Measurements from ENCODE around the gene TSPAN12. TPM values are rescaled to one million over a fixed set of nuclear protein-coding genes. Genes with fewer than 3 reads are reported as not detected.
"Not testable (repeated sequence)": the region's sequence is repeated elsewhere in the genome, so short reads cannot be mapped to it uniquely, and the experiment has no call there.

TSPAN12 gene, protein sequence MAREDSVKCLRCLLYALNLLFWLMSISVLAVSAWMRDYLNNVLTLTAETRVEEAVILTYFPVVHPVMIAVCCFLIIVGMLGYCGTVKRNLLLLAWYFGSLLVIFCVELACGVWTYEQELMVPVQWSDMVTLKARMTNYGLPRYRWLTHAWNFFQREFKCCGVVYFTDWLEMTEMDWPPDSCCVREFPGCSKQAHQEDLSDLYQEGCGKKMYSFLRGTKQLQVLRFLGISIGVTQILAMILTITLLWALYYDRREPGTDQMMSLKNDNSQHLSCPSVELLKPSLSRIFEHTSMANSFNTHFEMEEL
- 0.39 TPM in 1 of 2 replicates, not detected in the other for total RNA-seq

DNA sequence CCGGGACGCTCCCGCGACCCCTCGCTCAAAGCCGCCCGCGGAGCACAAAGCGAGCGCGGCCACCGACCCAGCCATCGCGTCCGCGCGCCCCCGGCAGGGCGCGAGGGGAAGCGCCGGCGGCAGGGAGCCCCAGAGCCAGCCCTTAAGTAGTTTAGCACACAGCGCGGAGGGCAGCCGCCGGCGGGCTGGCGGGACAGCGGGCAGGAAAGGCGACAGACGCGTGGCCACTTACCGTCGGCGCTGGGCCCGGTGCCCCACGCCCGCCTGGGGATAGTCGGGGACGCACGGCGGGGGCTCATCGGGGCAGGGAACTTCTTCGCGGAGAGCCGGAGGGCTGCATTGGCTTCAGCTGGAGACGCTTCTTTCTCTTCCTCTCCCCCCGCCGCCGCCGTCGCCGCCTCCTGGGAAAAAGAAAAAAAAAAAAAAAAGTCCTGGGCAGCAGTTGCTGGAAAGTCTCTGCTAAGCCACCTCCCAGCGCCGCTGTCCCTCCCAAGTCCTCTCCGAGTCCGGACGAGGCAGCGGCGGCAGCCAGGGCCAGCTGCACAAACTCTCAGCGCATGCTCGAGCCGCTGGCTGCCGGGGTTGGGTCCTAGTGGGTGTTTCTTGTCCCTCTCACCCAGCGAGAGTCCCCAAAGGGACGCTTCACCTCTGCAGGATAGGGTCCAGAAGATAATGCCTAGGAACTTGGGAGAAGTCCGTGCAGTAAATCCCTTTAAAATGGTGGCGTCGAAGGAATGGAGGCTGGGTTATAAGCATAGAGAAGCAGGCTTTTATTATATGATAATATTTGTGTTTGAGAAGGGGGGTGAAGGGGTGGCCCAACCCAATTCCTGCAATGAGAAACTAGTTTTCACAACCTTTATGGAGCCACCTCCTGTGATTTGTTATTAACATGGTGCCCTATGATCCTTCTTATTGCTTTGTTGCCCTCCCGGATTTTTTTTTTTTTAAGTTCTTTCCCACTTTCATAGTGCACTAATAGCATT is at the start of gene TSPAN12:
TSPAN12 (minus strand) TSS at position 557 of the 986 bp plus-strand sequence. CDS start 1,381 bp downstream, outside the sequence.
- intact Hi-C loops (cut with micrococcal nuclease) = loop anchor here (1.0 to 2.0 kb wide), 3 partner anchors 51 to 93 kb away; no protein-coding TSS in a partner anchor

DNA sequence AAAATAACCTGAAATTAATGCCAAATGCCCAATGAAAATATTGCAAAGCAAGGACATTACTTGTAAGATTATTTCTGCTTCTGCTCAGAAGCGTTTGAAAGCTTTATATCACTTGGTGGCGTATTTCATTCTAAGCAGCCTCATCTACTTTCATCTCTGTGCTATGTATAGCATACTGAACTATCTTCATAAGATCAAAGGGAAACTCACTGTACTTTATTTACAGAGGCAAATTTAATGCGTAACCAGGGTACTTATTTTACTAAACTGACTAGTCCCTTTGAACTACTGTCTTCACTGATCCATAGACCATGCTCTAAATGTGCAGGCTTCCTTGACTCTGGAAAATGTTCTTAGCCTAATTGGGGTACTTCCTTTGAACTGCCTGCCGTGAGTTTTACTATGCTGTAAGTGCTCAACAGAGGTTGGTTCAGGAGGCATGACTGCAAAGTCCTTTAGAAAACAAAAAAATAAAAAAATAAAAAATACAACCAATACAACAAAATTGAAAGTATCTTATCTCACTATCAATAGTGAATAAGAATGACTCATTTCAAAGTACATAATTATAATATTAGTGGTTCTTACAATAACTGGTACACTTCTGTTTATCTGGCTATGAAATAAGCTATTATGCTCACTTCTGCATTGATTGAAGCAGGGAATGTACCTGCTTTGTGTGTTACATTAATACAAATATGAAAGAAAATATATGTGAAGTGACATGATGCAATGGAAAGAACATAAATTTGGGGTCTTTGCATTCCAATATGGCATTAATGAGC is 41.0 kb upstream of the TSPAN12 start:
- intact Hi-C loops (cut with micrococcal nuclease) = no loop called here

GRCh38 chr7:120895253-120895652 is 37.3 kb upstream of the TSPAN12 start:
- intact Hi-C loops (cut with micrococcal nuclease) = not testable (repeated sequence)

DNA sequence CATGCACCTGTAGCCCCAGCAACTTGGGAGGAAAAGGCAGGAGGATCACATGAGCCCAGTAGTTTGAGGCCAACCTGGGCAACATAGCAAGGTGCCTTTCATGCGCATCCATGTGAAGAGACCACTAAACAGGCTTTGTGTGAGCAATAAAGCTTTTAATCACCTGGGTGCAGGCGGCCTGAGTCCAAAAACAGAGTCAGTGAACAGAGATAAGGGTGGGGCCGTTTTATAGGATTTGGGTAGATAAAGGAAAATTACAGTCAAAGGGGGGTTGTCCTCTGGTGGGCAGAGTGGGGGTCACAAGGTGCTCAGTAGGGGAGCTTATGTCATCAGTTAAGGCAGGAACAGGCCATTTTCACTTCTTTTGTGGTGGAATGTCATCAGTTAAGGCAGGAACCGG is 27.7 kb upstream of the TSPAN12 start:
- intact Hi-C loops (cut with micrococcal nuclease) = not testable (repeated sequence)

GRCh38 chr7:120877701-120878100 is 19.8 kb upstream of the TSPAN12 start:
- intact Hi-C loops (cut with micrococcal nuclease) = no loop called here

GRCh38 chr7:120876922-120877321 is 19.0 kb upstream of the TSPAN12 start:
- intact Hi-C loops (cut with micrococcal nuclease) = no loop called here

DNA sequence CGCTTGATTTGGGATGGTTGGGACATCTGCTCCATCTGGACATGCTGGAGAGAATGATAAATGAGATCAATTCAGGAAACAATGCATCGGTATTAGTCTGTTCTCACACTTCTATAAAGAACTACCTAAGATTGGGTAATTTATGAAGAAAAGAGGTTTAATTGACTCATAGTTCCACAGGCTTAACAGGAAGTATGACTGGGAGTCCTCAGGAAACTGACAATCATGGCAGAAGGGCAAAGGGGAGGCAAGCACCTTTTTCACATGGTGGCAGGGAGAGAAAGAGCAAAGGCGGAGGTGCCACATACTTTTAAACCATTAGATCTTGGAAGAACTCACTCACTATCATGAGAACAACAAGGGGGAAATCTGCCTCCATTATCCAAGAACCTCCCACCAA is 16.8 kb upstream of the TSPAN12 start:
- intact Hi-C loops (cut with micrococcal nuclease) = no loop called here

DNA sequence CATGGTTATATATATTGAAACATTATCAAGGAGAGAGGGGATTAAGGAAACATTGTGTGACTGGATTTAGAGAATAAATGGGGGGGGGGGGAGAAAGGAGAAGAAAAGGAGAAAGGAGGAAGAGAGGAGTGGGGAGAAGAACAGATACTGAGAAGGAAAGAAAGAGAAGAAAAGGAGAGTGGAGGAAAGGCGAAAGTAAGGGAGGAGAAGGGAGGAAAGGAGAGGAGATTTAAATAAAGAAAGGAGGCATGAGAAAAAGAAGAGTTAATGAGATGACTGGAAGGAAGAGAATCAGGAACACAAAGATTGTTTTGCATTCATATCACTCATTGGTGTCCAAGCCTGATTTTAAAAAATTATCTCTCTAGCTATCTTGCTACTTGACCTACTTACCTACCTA is 16.1 kb upstream of the TSPAN12 start:
- intact Hi-C loops (cut with micrococcal nuclease) = no loop called here

DNA sequence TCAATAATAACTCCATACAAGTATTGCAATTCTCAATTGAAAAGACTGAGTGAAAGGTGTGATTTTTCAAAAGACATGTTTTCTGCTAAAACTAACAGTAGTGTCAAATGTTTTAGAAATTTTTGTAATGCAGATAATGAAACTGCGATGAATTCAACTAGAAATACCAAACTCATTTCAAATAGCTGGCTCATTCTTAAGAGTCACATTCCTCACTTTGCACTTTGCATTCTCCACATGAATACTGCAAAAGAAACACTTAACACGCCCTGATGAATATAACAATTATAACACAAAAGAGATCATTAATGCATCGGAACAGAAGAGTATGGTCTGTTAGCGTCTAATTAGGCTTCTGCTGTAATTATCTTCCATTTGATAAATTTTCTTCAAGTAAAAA is 15.5 kb upstream of the TSPAN12 start:
- intact Hi-C loops (cut with micrococcal nuclease) = no loop called here

DNA sequence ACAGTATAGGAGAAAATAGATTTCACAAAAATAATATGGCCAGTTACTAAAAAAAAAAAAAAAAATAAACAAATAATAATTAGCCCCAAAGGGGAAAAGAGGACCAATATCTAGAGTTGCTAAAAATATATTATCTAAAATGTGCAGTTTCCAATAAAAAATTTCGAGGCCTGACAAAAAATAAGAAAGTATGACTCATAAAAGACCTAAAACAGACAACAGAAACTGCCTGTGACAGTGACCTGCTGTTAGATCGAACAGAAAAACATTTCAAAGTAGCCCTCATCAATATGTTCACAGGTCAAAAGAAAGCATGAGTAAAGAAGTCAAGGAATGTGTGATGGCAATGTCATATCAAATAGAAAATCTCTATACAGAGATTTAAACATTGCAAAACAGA is 11.8 kb upstream of the TSPAN12 start:
- intact Hi-C loops (cut with micrococcal nuclease) = no loop called here

DNA sequence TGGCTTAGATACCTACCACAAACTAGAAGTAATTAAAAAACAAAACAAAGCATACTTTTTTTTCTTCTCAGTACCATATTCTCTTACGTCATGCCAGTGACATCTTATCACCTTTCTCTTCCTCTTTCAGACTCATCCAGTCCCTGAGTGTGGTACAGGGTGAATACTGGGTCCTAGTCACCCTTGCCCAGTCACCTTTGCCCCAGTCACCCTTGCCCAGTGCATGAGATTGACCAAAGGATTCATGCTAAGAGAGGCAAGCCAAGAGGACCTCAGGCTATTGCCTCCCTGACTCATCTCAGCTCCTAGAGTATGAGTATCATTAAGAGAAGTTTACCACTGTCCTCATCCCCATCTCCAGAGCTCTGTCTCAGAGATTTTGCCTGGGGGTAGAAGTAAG is 10.0 kb upstream of the TSPAN12 start:
- intact Hi-C loops (cut with micrococcal nuclease) = no loop called here

DNA sequence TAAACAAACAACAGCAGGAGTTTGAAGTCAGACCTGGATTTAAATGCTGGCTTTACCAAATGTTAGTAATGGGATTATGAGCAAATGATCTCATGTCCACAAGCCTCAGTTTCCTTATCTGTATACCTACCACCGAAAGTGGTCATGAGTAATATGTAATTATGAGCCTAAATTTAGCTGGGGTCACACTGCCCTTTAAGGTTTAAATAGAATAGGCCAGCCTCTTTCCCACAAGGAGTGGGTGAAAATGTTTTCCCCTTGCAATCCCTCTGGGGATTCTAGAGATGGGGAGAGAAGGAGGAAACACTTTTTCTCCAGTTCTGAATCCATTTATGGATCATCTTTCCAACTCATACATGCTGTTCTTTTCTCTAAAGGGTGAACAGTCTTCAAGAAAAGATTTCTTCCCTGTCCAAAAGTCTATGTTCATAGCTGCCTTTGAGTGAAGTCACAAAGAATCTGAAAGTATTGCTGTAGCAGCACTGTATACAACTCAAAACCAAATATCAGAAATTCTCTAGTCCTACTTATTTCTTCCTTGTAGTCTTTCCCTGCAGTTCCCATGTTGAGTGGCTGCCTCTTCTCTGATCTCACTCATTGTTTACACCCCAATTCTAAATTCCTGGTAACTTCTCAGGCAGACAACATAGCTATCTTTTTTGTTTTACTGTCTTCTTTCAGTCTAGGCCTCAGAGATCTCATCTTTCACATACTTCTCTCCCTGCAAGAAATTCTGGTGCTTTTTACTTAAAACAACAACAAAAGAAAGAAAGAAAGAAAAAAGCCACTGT is 7.4 kb upstream of the TSPAN12 start:
- intact Hi-C loops (cut with micrococcal nuclease) = no loop called here

GRCh38 chr7:120864141-120864900 is 6.4 kb upstream of the TSPAN12 start:
- intact Hi-C loops (cut with micrococcal nuclease) = no loop called here

- intact Hi-C loops (cut with micrococcal nuclease) = no loop called here
Observed at GRCh38 chr7:120862987-120863590, 5.1 kb upstream of the TSPAN12 start.

DNA sequence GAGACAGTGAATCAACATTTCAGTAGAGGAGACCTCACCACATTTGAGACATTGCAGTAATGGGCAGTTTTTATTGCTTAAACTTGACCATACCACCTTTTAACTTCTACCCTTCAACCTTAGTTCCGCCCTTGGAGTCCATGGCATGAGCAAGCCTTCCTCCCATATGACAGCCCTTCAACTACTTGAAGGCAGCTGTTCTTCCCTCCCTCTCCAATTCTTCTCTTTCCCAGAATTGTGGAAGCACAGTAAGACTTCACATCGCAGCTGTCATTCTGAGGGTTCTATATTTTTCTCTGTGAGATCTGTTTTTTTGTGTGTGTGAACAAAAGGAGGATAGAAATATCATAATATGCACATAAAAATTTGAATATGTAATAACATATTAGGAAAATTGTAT is 2.2 kb upstream of the TSPAN12 start:
- intact Hi-C loops (cut with micrococcal nuclease) = no loop called here

DNA sequence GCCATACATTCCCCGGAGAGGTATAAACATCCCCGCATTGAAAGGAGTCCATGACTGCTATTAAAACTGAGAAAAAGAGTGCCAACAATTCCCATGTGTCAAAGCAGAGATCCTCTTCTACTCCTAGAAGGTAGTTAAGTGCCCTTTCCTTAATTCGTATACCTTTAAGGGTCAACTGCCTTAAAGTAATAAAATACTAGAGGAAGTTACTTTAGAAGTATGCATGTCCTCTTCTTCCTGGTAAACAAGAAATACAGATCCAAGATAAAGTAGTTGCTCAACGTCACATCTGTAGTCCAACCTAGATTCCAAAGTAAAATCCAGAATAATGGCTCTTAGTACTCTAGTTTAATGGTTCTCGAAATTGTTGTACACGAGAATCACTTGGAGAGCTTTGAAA is 1.5 kb upstream of the TSPAN12 start:
- intact Hi-C loops (cut with micrococcal nuclease) = no loop called here

GRCh38 chr7:120856621-120857352 is 1.2 kb downstream of the TSPAN12 start:
- intact Hi-C loops (cut with micrococcal nuclease) = loop anchor here (1.0 to 2.0 kb wide), 3 partner anchors 50 to 95 kb away; no protein-coding TSS in a partner anchor

DNA sequence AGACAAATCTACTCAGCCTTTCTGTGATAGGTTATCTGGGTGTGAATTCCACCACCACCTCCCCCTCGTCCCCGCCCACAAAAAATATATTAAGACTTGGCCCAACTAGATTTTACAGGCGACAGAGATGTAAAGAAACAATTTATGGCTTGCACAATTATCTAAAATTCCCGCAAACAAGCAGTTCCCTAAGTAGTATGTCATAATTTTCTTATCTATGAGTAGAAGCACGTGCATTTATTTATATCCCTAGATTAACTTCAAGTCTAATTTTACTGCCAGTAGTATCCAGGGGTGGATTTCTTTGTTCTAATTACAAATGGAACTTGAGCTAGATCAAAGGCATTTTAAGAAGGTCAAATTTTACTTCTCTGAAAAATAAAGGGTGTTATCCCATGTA is 1.7 kb downstream of the TSPAN12 start:
- intact Hi-C loops (cut with micrococcal nuclease) = loop anchor here (2.0 kb wide), 2 partner anchors 49 to 61 kb away; no protein-coding TSS in a partner anchor

DNA sequence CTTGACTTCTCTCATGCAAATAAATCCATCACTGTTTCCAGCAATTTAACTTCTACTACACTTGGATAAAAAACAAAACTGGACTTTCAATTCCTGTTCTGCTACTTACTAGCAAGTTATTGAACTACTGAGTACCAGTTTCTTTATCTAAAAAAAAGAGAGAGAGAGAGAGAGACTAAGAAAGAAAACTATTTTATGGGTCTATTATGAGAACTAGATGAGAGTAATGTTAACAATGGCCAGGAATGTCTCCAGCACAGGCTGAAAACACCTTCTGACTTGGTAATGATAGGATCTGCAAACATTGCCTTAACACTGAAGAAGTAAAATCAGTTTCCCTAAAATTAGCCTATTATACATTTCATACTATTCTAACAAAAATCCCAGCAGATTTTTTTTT is 5.2 kb downstream of the TSPAN12 start:
- intact Hi-C loops (cut with micrococcal nuclease) = no loop called here
